ENCODE data around the gene SF3A2.

GRCh38 chr19:2286402-2287140 is 49.9 kb downstream of the SF3A2 start:
- no peak for TF ChIP-seq CTCF (IDR thresholded peaks at IDR 0.05)
- TF ChIP-seq POLR2A (IDR thresholded peaks at IDR 0.05), result no peak
